ENCODE data around the gene UBR3.

DNA sequence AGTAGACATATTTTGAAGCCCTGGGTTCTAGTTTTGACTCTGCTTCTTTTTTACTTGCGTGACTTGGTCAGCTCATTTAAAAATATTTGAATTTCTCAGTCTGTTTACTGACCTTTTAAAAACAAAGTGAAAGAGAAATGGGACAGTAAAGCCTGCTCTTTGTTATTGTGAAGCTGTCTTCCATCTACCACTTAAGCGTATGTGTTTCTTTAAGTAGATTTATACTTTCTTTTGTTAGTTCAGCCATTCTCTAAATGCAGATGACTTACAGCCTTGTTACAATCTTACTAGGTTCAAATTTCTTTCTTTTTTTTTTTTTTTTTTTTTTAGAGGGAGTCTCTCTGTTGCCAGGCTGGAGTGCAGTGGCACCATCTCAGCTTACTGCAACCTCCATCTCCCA is 79.5 kb downstream of the UBR3 start:
- TF ChIP-seq POLR2A (IDR thresholded peaks at IDR 0.05; ENCODE audit: low read depth, low read length) (no peak), POLR2AphosphoS5 (IDR thresholded peaks at IDR 0.05; ENCODE audit: low read depth, low read length) (no peak), POU2F2 (IDR thresholded peaks at IDR 0.05; ENCODE audit: low read depth, low read length) (no peak), SPI1 (IDR thresholded peaks at IDR 0.05; ENCODE audit: low read depth, low read length) (no peak), TAF1 (IDR thresholded peaks at IDR 0.05; ENCODE audit: low read depth, low read length) (no peak), PAX5 (IDR thresholded peaks at IDR 0.05; ENCODE audit: insufficient read depth, low read length, severe bottlenecking) (no peak)

Data from GM12891 (cell line).